ENCODE data around the gene LMX1A. TPM values are rescaled to one million over a fixed set of nuclear protein-coding genes. Genes with fewer than 3 reads are reported as not detected.

LMX1A gene
- total RNA-seq, 1 donor from 2014 or later, result 0.21 TPM

DNA sequence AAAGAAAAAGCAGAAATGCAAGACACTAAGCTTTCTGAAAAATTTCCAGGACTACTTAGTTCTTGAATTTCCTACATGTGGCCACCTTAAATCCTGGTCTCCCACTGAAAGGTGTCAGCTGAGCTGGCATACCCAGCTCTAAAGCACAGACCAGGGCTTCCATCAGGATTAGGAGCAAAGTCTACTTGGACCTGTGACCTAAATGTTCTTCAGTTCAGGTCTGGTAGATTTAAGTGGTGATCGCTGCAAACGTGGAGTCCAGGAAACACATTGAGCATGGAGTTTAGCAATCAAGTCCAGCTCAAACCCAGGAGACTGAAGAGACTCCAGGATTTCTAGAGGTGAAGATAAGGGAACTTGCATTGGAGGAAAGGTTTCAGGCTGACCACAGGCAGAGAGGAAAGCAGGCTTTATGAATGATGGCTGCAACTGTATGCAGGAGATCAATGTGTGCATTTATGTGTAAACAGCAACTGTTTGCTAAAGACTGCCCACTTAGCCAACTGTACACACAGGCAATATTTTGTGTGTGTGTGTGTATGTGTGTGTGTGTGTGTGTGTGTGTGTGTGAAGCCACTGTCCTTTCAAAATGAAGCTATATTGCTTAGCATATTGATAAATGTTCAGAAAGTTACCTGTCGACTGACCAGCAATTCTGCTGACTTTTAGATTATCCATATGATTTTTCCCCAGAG lies 75.2 kb downstream of the LMX1A start:
- no peak for DNase-seq
- Histone ChIP-seq H3K9me3 (no peaks in the 10 kb centered on the region), H3K36me3 (no peaks in the 10 kb centered on the region), H3K27ac (no peak overlapping the region), H3K4me1 (no peaks in the 10 kb centered on the region), H3K27me3 (ENCODE audit: low read depth) (peaks cover 30% of the 10 kb centered on the region), H3K4me3 (no peak overlapping the region)
- TF ChIP-seq CTCF (IDR thresholded peaks at IDR 0.05), result no peak
- no peak for ATAC-seq
- intact Hi-C loops (cut with DNase I), result no loop called here

GRCh38 chr1:165279882-165280281 lies 76.6 kb downstream of the LMX1A start:
- no peak overlapping the region for H3K27ac ChIP-seq
- intact Hi-C loops (cut with DNase I), result no loop called here
- ATAC-seq (no peak), DNase-seq (no peak)
- no peaks in the 10 kb centered on the region for H3K4me1 ChIP-seq
- H3K36me3 ChIP-seq, result no peaks in the 10 kb centered on the region
- no peak for TF ChIP-seq CTCF (IDR thresholded peaks at IDR 0.05)
- H3K27me3 ChIP-seq (ENCODE audit: low read depth), result peaks cover 18% of the 10 kb centered on the region
- H3K9me3 ChIP-seq, result no peaks in the 10 kb centered on the region
- H3K4me3 ChIP-seq, result no peak overlapping the region

DNA sequence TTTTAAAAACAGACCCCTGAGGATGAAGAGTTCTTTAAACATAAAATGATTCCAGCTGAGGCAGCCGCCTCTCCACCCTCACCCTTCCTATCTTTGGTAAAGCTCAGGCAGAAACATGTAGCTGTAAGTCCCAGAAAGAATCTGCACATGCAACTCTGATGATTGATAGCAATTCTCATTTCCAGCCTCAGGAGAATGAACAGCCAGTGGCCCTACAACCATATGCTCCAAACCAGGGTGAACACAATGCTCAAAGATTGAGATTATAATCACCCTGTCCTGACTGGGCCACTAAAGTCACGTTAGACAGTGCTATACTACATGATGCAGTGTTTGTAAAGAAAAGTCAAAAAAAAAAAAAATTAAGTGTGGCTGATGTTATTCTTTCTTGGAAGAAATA lies 80.2 kb downstream of the LMX1A start:
- H3K27me3 ChIP-seq (ENCODE audit: low read depth), result peaks cover 6% of the 10 kb centered on the region
- no peaks in the 10 kb centered on the region for H3K4me1 ChIP-seq
- no peaks in the 10 kb centered on the region for H3K36me3 ChIP-seq
- no peak overlapping the region for H3K4me3 ChIP-seq
- ATAC-seq, result no peak
- H3K9me3 ChIP-seq, result no peaks in the 10 kb centered on the region
- no peak for TF ChIP-seq CTCF (IDR thresholded peaks at IDR 0.05)
- no peak for DNase-seq
- intact Hi-C loops (cut with DNase I), result no loop called here
- H3K27ac ChIP-seq, result no peak overlapping the region

DNA sequence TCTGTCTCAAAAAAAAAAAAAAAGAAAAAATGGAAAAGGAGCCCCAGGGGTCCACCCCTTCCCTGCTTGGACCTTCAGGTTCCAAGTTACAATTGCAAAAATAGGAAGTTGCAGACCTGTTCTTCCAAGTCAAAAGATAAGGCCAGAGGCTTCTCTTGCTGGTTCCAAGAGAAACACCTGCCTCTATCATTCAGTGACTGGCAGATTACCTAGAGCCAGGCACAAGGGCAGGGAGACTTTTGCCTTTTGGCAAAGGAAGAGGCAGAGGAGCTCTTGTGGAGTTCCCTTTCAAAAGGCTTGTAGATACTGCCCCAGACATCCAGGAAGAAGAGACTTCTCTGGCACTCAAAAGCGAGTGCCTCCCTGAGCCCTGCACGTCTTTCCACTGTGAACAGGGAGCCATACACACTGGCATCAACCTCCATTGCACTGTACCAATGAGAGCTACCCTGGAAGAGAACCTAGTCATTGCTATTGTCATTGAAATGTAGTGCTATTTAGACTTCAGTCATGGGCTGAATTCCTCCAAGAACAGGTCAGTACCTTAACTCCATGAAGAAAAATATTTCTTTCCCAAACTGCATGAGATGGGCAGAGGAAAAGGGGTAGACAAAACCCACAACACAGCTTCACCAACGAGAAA lies 91.2 kb downstream of the LMX1A start:
- ATAC-seq (no peak), DNase-seq (no peak)
- Histone ChIP-seq H3K4me1 (no peaks in the 10 kb centered on the region), H3K36me3 (no peaks in the 10 kb centered on the region), H3K4me3 (no peak overlapping the region), H3K9me3 (no peaks in the 10 kb centered on the region), H3K27me3 (ENCODE audit: low read depth) (no peaks in the 10 kb centered on the region), H3K27ac (no peak overlapping the region)
- intact Hi-C loops (cut with DNase I), result no loop called here
- TF ChIP-seq CTCF (IDR thresholded peaks at IDR 0.05), result no peak

DNA sequence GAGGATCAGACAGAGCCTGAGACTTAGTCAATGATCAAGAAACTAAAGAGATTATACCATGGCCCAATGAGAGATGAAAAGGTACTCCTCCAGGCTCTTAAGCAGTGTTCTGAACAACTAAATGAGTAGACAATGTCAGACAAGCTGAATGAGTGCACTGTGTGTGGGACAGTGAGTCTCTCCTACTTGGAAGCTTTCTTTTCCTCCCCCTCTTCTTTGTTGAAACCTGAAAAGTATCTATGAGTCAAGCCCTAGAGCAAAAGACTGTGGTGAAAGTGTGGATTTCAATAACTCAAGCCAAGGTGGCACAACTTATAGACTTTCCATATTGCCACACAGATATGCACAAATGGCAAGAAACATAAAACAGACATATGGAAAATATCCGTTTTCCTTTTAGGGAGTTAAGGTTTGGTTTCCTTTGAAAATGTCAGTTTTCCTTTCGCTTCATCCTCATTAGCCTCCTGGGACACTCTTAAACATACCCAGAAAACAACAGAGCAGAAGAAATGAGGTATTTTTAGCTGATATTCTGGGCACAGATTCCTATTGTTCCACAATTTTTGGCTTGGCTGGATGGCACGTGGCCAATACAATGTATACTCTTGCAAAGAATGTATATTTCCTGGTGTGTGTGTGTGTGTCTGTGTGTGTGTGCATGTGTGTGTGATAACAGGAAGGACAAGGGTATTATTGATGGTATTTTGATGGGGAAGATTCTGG lies 96.6 kb downstream of the LMX1A start:
- DNase-seq (no peak), ATAC-seq (no peak)
- H3K27me3 ChIP-seq (ENCODE audit: low read depth), result no peaks in the 10 kb centered on the region
- H3K4me3 ChIP-seq, result no peak overlapping the region
- intact Hi-C loops (cut with DNase I), result no loop called here
- no peaks in the 10 kb centered on the region for H3K4me1 ChIP-seq
- H3K27ac ChIP-seq, result no peak overlapping the region
- TF ChIP-seq CTCF (IDR thresholded peaks at IDR 0.05), result no peak
- H3K36me3 ChIP-seq, result no peaks in the 10 kb centered on the region
- no peaks in the 10 kb centered on the region for H3K9me3 ChIP-seq
